ENCODE results near the gene IQCN.

The IQCN gene

GRCh38 chr19:18274781-18275356 is 617 bp upstream of the IQCN start:
- FAIRE-seq (no peak), DNase-seq (ENCODE audit: insufficient read length) (no peak)
- no peak for TF ChIP-seq POLR2A (IDR thresholded peaks at IDR 0.05; ENCODE audit: low read depth, low read length)

GRCh38 chr19:18273561-18274218 is 562 bp downstream of the IQCN start:
- no peak for TF ChIP-seq POLR2A (IDR thresholded peaks at IDR 0.05; ENCODE audit: low read depth, low read length)
- TF ChIP-seq POLR2AphosphoS5 (IDR thresholded peaks at IDR 0.05; ENCODE audit: low read depth, low read length): no peak
- no peak for TF ChIP-seq TAF1 (IDR thresholded peaks at IDR 0.05; ENCODE audit: borderline replicate concordance, low read depth, low read length)
- DNase-seq (ENCODE audit: insufficient read length): no peak
- no peak for FAIRE-seq

GRCh38 chr19:18271433-18271841 is 2.8 kb downstream of the IQCN start:
- no peak for DNase-seq (ENCODE audit: insufficient read length)
- TF ChIP-seq TAF1 (IDR thresholded peaks at IDR 0.05; ENCODE audit: borderline replicate concordance, low read depth, low read length) (no peak), POLR2AphosphoS5 (IDR thresholded peaks at IDR 0.05; ENCODE audit: low read depth, low read length) (no peak), POLR2A (IDR thresholded peaks at IDR 0.05; ENCODE audit: low read depth, low read length) (no peak)
- no peak for FAIRE-seq

DNA sequence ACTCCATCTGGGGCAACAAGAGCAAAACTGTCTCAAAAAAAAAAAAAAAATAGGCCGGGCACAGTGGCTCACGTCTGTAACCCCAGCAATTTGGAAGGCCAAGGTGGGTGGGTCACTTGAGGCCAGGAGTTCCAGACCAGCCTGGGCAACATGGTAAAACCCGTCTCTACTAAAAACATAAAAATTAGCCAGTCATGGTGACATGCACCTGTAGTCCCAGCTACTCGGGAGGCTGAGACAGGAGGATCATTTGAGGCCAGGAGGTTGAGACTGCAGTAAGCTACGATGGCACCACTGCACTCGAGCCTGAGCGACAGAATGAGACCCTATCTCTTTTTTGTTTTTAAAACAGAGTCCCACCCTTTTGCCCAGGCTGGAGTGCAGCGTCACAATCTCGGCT is 3.9 kb downstream of the IQCN start:
- FAIRE-seq (no peak), DNase-seq (ENCODE audit: insufficient read length) (no peak)
- TF ChIP-seq TAF1 (IDR thresholded peaks at IDR 0.05; ENCODE audit: borderline replicate concordance, low read depth, low read length) (no peak), POLR2AphosphoS5 (IDR thresholded peaks at IDR 0.05; ENCODE audit: low read depth, low read length) (no peak), POLR2A (IDR thresholded peaks at IDR 0.05; ENCODE audit: low read depth, low read length) (no peak)

GRCh38 chr19:18269070-18269723 is 5.1 kb downstream of the IQCN start:
- no peak for DNase-seq (ENCODE audit: insufficient read length)
- no peak for FAIRE-seq
- no peak for TF ChIP-seq POLR2A (IDR thresholded peaks at IDR 0.05; ENCODE audit: low read depth, low read length)
- TF ChIP-seq TAF1 (IDR thresholded peaks at IDR 0.05; ENCODE audit: borderline replicate concordance, low read depth, low read length): no peak
- TF ChIP-seq POLR2AphosphoS5 (IDR thresholded peaks at IDR 0.05; ENCODE audit: low read depth, low read length): no peak

DNA sequence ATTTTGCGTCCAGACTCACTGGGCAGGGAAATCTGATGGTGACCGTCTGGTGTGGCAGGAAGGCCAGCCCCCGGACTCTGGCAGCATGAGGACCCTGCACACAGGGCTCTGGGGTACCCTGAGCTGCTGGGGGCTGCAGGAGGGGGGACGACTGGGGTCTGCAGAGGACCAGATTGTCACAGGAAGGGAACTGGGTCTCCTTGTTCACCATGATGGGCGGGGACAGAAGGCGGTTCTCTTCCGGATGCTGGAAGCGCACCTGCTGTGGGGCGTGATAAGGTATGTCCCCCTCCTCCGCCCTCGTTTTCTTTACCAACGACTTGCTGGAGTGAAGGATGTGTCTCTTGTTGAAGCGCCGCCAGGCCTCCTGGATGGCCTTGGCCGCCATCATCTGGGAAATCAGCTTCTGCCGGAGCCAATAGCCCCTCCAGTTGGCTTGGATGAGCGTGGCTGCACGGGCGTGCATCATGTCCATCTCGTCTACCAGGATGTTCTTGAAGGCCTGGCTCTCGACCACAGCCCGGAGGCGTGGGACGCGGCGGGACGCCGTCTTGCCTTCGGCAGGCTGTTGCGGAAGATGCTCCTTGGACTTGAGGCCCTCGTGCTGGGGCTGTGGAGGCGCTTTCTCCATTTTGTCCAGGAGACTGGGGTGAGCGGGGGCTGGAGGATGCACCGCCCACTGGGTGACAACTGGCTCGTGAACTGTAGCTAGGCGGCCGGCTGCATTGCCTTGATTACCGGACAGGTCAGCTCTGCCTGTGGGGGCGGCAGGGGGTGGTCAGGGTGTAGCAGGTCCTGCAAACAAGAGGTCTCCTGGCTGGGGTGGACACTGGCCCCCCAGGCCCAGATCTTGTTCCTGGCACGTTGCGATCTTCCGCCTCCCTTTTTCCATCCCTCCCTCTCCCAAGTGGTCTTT is 7.2 kb downstream of the IQCN start:
- FAIRE-seq: no peak
- DNase-seq (ENCODE audit: insufficient read length): no peak
- TF ChIP-seq POLR2AphosphoS5 (IDR thresholded peaks at IDR 0.05; ENCODE audit: low read depth, low read length): no peak
- no peak for TF ChIP-seq TAF1 (IDR thresholded peaks at IDR 0.05; ENCODE audit: borderline replicate concordance, low read depth, low read length)
- TF ChIP-seq POLR2A (IDR thresholded peaks at IDR 0.05; ENCODE audit: low read depth, low read length): no peak

DNA sequence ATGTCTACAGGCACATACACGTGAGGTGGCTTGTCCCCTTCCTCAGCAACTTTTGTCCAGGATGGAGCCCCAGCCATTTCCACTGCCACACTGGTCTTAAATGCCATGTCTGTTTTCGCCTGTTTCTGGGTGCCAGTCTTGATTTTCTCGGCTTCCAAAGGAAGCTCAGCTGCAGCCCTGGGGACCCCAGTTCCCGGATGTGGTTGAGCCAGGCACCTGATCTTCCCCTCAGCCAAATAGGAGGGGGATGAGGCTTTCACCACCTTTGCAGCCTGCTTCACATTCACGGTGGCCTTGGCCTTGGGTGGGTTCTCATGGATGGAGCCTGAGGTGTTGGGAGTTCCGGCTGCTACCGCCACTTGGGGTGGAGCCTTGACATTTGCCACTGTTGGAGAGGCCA is 8.7 kb downstream of the IQCN start:
- TF ChIP-seq POLR2A (IDR thresholded peaks at IDR 0.05; ENCODE audit: low read depth, low read length) (no peak), POLR2AphosphoS5 (IDR thresholded peaks at IDR 0.05; ENCODE audit: low read depth, low read length) (no peak), TAF1 (IDR thresholded peaks at IDR 0.05; ENCODE audit: borderline replicate concordance, low read depth, low read length) (no peak)
- DNase-seq (ENCODE audit: insufficient read length) (no peak), FAIRE-seq (no peak)

DNA sequence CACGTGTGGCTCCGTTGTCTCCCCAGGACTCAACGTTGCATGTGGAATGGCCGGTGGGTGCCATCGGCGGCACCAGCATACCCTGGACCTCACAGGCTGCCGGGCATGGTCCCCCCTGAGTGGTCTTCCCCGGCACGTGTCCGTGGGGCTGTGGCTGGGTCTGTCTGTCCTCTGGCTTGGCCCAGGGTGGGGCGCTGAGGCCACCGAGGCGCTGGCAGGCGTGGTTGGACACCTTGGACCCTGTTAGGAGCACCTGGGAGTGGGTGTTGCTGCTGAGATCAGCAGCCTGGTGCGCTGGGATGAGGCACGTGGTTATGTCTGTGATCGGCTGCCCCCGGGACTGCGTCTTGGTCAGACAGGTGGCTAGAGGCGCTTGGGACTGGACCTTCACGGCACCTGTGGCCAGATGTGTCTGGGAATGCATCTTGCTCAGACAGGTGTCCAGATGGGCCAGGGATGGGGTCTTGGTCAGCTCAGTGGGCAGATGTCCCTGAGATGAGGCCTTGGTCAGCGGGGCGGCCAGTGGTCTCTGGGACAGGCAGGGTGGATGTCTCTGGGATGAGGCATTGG is 9.2 kb downstream of the IQCN start:
- DNase-seq (ENCODE audit: insufficient read length): no peak
- no peak for FAIRE-seq
- TF ChIP-seq POLR2AphosphoS5 (IDR thresholded peaks at IDR 0.05; ENCODE audit: low read depth, low read length): no peak
- no peak for TF ChIP-seq POLR2A (IDR thresholded peaks at IDR 0.05; ENCODE audit: low read depth, low read length)
- TF ChIP-seq TAF1 (IDR thresholded peaks at IDR 0.05; ENCODE audit: borderline replicate concordance, low read depth, low read length): no peak

- TF ChIP-seq TAF1 (IDR thresholded peaks at IDR 0.05; ENCODE audit: borderline replicate concordance, low read depth, low read length) (no peak), POLR2A (IDR thresholded peaks at IDR 0.05; ENCODE audit: low read depth, low read length) (no peak), POLR2AphosphoS5 (IDR thresholded peaks at IDR 0.05; ENCODE audit: low read depth, low read length) (no peak)
- FAIRE-seq (no peak), DNase-seq (ENCODE audit: insufficient read length) (no peak)
Measured at GRCh38 chr19:18264137-18264854, 10.0 kb downstream of the IQCN start.

GRCh38 chr19:18263324-18264136 is 10.7 kb downstream of the IQCN start:
- FAIRE-seq: no peak
- no peak for DNase-seq (ENCODE audit: insufficient read length)
- TF ChIP-seq POLR2A (IDR thresholded peaks at IDR 0.05; ENCODE audit: low read depth, low read length): no peak

Measured in GM12892 (cell line).